Sigmoid colon (tissue), 7 donors: ENCODE data around the gene FBXL20. TPM values are rescaled to one million over a fixed set of nuclear protein-coding genes. Genes with fewer than 3 reads are reported as not detected.

ENCODE experiments used
- DNase-seq: peaks from one replicate; pipeline ENCODE4 v3.0.0-alpha.2; 2019
- H3K27ac ChIP-seq, 4 donors: fragments of 200-600 bp; sonication (generic); one replicate each; pipeline ENCODE4 v1.5.1; 2016 to 2019; ENCODE audit warnings: mild to moderate bottlenecking in 1 of 4
- H3K27me3 ChIP-seq, 3 donors: fragments of 200-600 bp; sonication (generic); one replicate each; pipeline ENCODE4 v1.5.1; 2019; ENCODE audit warnings: mild to moderate bottlenecking in 1 of 3
- H3K36me3 ChIP-seq, 4 donors: fragments of 200-600 bp; sonication (generic); one replicate each; pipeline ENCODE4 v1.5.1; 2016 to 2019
- H3K4me1 ChIP-seq, 4 donors: fragments of 200-600 bp; sonication (generic); one replicate each; pipeline ENCODE4 v1.5.1; 2017 to 2019
- H3K4me3 ChIP-seq, 4 donors: fragments of 200-600 bp; sonication (generic); one replicate each; pipeline ENCODE4 v1.5.1; 2017 to 2019; ENCODE audit warnings: mild to moderate bottlenecking in 2 of 4, moderate library complexity in 1 of 4
- H3K9me3 ChIP-seq, 4 donors: fragments of 200-600 bp in 3 of 4; sonication (generic) in 3 of 4; one replicate each; pipeline versions ENCODE4 v1.5.1 to v1.6.1; 2013 to 2019
- EP300 ChIP-seq, 4 donors: sonication (generic); formaldehyde crosslinking; IDR thresholded peaks; one replicate each; pipeline ENCODE4 v1.6.1; 2017; ENCODE audit warnings: antibody characterized with exemption in 4 of 4
- POLR2A ChIP-seq, 2 donors: fragments of 450-650 bp; IDR thresholded peaks; one replicate each; pipeline ENCODE4 v1.6.1; 2016; ENCODE audit warnings: antibody characterized with exemption in 2 of 2, mild to moderate bottlenecking in 2 of 2, moderate library complexity in 2 of 2
- POLR2AphosphoS5 ChIP-seq, 4 donors: sonication (generic); formaldehyde crosslinking; IDR thresholded peaks; one replicate each; pipeline ENCODE4 v1.6.1; 2017; ENCODE audit warnings: antibody characterized with exemption in 4 of 4
- WGBS, 2 donors: extraction: QIAGEN DNeasy Blood & Tissue Kit; methylation state at CpG; one replicate each; pipeline ENCODE4 v1.1.7; 2013; 5-methylcytosine and 5-hydroxymethylcytosine counted together
- intact Hi-C: fragments of 100-400 bp; cut with DNase I; formaldehyde crosslinking; loops from one replicate; pipeline ENCODE4 v1.15.1; 2023
- polyA plus RNA-seq, 3 donors: library from polyadenylated mRNA; stranded (reverse); fragments of 200-250 nt; gene quantifications; one replicate each; pipeline ENCODE4 v1.2.3, GENCODE V29; 2013
- total RNA-seq, 4 donors: library from RNA; depleted of rRNA; stranded (reverse); fragments of >200 nt; gene quantifications; one replicate each; pipeline ENCODE4 v1.1.0, GENCODE V29; 2016
- TF ChIP-seq, protein P1 (sequence below), 4 experiments: fragments of 450-650 bp in 3 of 4; fragments of 200-600 bp in 1 of 4; IDR thresholded peaks; one replicate each; pipeline ENCODE4 v1.5.1; 2016 to 2019; ENCODE audit warnings: antibody characterized with exemption in 4 of 4, mild to moderate bottlenecking in 3 of 4, moderate library complexity in 2 of 4
- donor health status: healthy with polysubstance abuse.
- donor health status: Bipolar disorder and iron deficiency.
- donor health status: healthy.

The FBXL20 gene
- total and polyA plus RNA-seq, 7 donors = 1.8 to 26.0 (median 17.0) TPM

DNA sequence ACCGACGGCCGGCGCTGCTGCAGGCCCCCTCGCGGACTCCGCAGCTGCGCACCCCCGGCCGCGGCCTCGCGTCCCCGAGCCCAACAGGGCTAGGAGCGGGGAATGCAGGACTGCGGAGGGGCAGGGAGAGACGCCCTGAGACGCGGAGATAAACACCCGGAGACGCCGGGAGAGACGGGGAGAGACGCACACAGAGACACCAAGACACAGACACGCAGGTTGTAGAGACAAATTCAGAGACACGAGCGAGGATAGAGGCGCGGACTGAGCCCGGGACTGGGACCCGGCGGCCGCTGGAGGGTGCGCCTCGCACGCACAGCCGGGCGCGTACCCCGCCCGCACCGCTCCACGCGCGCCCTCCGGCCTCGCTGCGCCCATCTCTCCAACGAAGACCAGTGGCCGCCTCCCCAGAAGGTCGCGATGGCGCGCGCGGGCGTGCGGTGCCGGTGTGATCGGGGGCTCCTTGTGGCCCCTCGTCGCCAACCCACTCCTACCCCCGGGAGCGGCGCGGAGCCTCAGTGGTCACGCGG lies 176.6 kb downstream of the FBXL20 start:
- peak overlapping the region in 3 of 4 donors; percentile 39 to 52 (median 51) for H3K4me3 ChIP-seq
- 2 to 4% methylated on average over 68 of the region's 68 CpGs for WGBS, 2 donors
- no peak for DNase-seq
- H3K27ac ChIP-seq = no peak overlapping the region
- peaks cover 22 to 59% (median 38%) of the 10 kb centered on the region in 3 donors for H3K27me3 ChIP-seq
- intact Hi-C loops = no loop called here
- TF ChIP-seq POLR2A (IDR thresholded peaks at IDR 0.05) (no peak), EP300 (IDR thresholded peaks at IDR 0.05) (no peak), POLR2AphosphoS5 (IDR thresholded peaks at IDR 0.05) (no peak)
- TF ChIP-seq, protein P1, sequence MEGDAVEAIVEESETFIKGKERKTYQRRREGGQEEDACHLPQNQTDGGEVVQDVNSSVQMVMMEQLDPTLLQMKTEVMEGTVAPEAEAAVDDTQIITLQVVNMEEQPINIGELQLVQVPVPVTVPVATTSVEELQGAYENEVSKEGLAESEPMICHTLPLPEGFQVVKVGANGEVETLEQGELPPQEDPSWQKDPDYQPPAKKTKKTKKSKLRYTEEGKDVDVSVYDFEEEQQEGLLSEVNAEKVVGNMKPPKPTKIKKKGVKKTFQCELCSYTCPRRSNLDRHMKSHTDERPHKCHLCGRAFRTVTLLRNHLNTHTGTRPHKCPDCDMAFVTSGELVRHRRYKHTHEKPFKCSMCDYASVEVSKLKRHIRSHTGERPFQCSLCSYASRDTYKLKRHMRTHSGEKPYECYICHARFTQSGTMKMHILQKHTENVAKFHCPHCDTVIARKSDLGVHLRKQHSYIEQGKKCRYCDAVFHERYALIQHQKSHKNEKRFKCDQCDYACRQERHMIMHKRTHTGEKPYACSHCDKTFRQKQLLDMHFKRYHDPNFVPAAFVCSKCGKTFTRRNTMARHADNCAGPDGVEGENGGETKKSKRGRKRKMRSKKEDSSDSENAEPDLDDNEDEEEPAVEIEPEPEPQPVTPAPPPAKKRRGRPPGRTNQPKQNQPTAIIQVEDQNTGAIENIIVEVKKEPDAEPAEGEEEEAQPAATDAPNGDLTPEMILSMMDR (IDR thresholded peaks at IDR 0.05) = no peak
- H3K4me1 ChIP-seq = peaks cover 0 to 22% (median 20%) of the 10 kb centered on the region in 4 donors
- no peaks in the 10 kb centered on the region for H3K9me3 ChIP-seq
- no peaks in the 10 kb centered on the region for H3K36me3 ChIP-seq

DNA sequence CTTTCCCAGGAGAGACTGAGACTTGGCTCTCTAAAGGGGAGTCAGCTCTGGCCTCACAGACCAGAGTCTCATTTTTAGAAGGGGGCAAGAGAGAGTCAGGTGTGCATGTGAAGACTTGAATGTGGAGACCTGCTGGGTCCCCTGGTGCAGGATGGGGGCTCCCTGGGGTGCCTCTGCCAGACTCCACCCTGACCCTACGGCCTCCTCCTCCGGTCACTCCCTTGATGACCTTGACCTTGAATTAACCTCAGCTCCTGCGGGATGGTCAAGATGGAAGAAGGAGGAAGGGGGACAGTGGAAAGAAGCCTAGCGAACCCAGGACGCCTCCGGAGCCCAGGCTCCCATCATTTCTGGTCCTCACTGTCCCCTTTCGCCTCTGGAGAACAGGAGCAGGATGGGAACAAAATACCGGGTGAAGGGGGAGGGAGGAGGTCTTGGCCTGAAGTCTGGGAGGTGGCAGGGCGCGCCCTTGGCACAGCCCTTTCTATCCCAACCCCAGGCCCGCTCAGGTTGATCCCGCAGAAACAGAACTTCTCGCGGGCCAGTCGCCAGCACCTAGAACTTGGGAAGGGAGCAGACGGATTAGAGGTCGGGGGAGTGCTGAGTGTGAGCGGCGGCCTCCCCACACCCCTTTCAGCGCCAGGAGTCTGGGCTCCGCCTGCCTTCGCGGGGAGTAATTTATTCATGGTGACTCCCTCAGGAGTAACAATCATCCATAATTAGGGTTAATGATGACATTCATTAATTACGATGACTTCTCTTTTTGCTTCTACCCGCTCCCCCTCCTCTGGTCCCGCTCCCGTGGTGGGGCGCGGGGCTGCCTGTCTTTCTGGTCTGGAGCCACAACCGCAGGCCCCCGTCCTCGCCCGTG lies 177.3 kb downstream of the FBXL20 start:
- peaks cover 0 to 22% (median 20%) of the 10 kb centered on the region in 4 donors for H3K4me1 ChIP-seq
- intact Hi-C loops = no loop called here
- no peak for DNase-seq
- WGBS, 2 donors = 23 to 39% methylated on average over 33 of the region's 33 CpGs
- H3K27ac ChIP-seq = no peak overlapping the region
- H3K27me3 ChIP-seq = peaks cover 22 to 53% (median 38%) of the 10 kb centered on the region in 3 donors
- no peaks in the 10 kb centered on the region for H3K9me3 ChIP-seq
- H3K4me3 ChIP-seq = peak overlapping the region in 2 of 4 donors; percentile 39 to 52
- TF ChIP-seq POLR2AphosphoS5 (IDR thresholded peaks at IDR 0.05) (no peak), EP300 (IDR thresholded peaks at IDR 0.05) (no peak), POLR2A (IDR thresholded peaks at IDR 0.05) (no peak)
- TF ChIP-seq, protein P1 (IDR thresholded peaks at IDR 0.05) = no peak
- H3K36me3 ChIP-seq = no peaks in the 10 kb centered on the region

DNA sequence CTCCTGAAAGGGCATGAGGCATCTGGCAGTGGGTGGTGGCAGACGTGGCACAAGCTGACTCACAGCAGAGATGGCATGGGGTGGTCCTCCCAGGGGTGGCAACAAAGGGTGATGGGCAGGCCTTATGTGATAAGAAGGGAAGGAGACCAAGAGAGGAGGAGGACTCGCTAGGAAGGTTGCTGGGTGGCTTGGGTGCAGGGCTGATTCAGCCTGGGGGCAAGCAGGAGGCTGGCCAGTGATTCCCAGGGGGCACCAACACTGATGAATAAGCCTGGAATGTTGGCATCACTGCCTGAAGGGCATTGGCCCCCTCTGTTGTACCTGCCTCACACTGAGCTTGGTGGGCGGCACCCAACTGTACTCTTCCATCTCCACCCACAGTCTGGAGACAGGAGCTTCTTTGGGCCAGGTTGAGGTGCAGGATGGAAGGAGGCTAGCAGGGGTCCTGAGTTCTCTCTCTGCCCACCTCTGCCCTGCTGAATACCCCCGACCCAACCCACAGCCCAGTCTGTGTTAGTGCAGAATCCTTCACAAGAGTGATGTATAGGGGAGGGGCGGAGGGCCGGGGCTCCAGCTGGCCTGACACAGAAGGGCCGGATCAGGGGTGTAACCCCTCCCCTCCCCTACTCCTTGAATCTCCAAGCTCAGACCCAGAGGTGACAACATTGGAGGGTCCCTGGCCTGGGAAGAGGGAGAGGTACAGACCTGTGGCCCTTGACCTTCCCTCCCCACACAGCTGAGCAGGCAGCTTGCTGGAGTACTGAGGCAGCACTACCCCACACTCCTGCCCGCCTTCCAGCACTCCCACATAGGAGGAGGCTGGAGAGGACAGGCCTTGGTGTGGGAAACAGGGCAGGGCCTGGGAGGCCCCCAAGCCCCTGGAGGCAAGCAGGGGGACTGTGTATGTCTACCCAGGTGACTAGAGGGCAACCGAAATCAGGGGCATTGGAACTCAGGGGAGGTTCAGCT lies 178.3 kb downstream of the FBXL20 start:
- Histone ChIP-seq H3K4me3 (no peak overlapping the region), H3K4me1 (peaks cover 0 to 22% (median 20%) of the 10 kb centered on the region in 4 donors), H3K36me3 (no peaks in the 10 kb centered on the region), H3K27ac (no peak overlapping the region), H3K9me3 (no peaks in the 10 kb centered on the region), H3K27me3 (peaks cover 22 to 44% (median 37%) of the 10 kb centered on the region in 3 donors)
- WGBS, 2 donors = 75 to 80% methylated on average over 9 of the region's 9 CpGs
- DNase-seq = no peak
- intact Hi-C loops = no loop called here
- TF ChIP-seq EP300 (IDR thresholded peaks at IDR 0.05) = no peak

DNA sequence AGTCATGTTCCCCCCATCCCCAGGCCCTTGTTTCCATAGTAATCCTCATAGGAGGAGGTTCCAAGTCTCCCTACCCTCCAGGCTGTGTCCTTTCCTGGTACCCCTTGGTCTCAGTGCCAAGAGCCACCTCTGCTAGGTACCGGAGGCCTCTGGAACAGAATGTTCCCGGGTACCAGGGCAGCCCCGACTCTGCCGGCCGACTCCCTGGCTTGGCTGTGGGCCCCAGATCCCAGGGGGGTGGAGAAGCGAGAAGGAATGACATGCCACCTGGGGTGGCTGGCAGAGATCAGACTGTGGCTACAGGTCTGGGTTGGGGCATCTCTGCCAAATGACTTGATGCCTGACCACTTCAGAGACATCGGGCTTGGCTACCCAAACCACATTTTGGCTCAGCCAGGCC lies 179.3 kb downstream of the FBXL20 start:
- Histone ChIP-seq H3K9me3 (no peaks in the 10 kb centered on the region), H3K4me1 (peaks cover 0 to 22% (median 20%) of the 10 kb centered on the region in 4 donors), H3K36me3 (no peaks in the 10 kb centered on the region), H3K4me3 (no peak overlapping the region), H3K27ac (no peak overlapping the region), H3K27me3 (peaks cover 22 to 44% (median 27%) of the 10 kb centered on the region in 3 donors)
- intact Hi-C loops = no loop called here
- no peak for DNase-seq
- WGBS, 2 donors = 74 to 88% methylated on average over 7 of the region's 7 CpGs
- no peak for TF ChIP-seq POLR2A (IDR thresholded peaks at IDR 0.05)
- TF ChIP-seq POLR2AphosphoS5 (IDR thresholded peaks at IDR 0.05) = no peak
- TF ChIP-seq, protein P1 (IDR thresholded peaks at IDR 0.05) = no peak
- no peak for TF ChIP-seq EP300 (IDR thresholded peaks at IDR 0.05)
